ENCODE results near the gene ADGRD2. TPM values are rescaled to one million over a fixed set of nuclear protein-coding genes. Genes with fewer than 3 reads are reported as not detected.

ADGRD2 gene
- total RNA-seq, 1 experiment from 2014 or later, result not detected

DNA sequence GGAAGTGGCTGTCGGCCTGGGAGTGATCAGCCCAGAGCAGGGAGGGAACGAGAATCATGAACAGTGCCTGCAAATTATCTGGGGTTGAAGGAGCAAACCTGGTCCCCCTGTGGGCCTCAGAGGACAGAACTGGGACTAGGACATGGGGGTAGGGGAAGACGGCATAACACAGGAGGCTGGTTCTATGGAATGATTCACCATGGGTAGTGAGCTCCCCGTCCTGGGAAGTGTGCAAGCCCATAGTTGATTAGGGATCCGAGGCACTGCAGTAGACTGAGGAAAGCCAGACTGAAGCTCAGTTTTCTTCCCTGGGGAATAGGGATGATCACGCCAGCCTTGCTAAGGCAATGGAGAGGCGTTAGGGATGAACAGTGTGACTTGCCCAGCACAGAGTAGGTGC, 5.6 kb downstream of the ADGRD2 start:
- Histone ChIP-seq H3K4me1 (ENCODE audit: low read length) (no peaks in the 10 kb centered on the region), H3K36me3 (ENCODE audit: insufficient read depth, low read length) (no peaks in the 10 kb centered on the region), H2AFZ (ENCODE audit: low read length) (no peak overlapping the region), H3K27ac (ENCODE audit: low read length) (no peak overlapping the region), H3K9me3 (ENCODE audit: low read length) (no peaks in the 10 kb centered on the region), H3K9me2 (replicated peaks; ENCODE audit: insufficient read depth, low read length) (no peaks in the 10 kb centered on the region), H3K79me2 (ENCODE audit: low read length) (no peaks in the 10 kb centered on the region), H3K27me3 (ENCODE audit: low read length) (no peaks in the 10 kb centered on the region), H4K20me1 (ENCODE audit: insufficient read depth, low read depth, low read length) (no peaks in the 10 kb centered on the region), H3K4me3 (ENCODE audit: low read length) (no peak overlapping the region), H3K4me2 (ENCODE audit: low read depth, low read length, poor library complexity, severe bottlenecking) (no peak overlapping the region), H3K9ac (ENCODE audit: low read length) (no peak overlapping the region)
- no peak for DNase-seq

DNA sequence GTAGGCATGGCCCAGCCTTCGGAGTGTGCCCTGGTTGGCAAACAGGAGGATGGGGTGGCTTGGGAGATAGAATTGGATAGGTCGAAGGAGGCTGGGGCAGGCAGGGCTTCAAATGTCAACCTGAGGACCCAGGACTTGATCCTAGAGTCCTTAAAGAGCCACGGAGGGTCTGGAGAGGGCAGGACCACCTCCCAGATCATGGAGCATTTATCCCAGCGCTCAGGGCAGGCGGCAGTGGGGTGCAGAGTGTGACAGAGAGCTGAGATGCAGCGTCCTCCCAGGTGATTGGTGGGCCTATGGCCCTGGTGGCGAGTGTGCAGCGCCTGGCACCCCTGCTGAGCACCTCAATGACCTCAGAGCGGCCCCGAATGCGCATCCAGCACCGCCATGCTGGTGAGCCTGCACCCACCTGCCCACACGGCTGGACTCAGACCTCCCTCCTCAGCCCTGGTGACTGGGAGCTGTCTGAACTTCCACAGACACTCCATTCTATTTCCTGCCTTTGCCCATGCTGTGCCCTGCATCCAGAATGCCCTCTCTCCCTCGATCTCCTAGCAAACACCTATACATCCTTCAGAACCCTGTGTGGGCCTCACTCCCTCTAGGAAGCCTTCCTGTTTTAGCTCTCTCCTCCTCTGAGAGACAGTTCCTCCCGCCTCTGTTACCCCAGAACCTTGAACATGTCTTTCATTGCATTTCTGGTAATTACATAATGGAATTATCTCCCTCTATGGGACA, 6.3 kb downstream of the ADGRD2 start:
- Histone ChIP-seq H3K9me2 (replicated peaks; ENCODE audit: insufficient read depth, low read length) (no peaks in the 10 kb centered on the region), H4K20me1 (ENCODE audit: insufficient read depth, low read depth, low read length) (no peaks in the 10 kb centered on the region), H3K27me3 (ENCODE audit: low read length) (no peaks in the 10 kb centered on the region), H3K4me2 (ENCODE audit: low read depth, low read length, poor library complexity, severe bottlenecking) (no peak overlapping the region), H3K9ac (ENCODE audit: low read length) (no peak overlapping the region), H3K4me3 (ENCODE audit: low read length) (no peak overlapping the region), H3K36me3 (ENCODE audit: insufficient read depth, low read length) (no peaks in the 10 kb centered on the region), H3K9me3 (ENCODE audit: low read length) (no peaks in the 10 kb centered on the region), H3K79me2 (ENCODE audit: low read length) (no peaks in the 10 kb centered on the region), H3K27ac (ENCODE audit: low read length) (no peak overlapping the region), H3K4me1 (ENCODE audit: low read length) (no peaks in the 10 kb centered on the region), H2AFZ (ENCODE audit: low read length) (no peak overlapping the region)
- DNase-seq, result no peak

DNA sequence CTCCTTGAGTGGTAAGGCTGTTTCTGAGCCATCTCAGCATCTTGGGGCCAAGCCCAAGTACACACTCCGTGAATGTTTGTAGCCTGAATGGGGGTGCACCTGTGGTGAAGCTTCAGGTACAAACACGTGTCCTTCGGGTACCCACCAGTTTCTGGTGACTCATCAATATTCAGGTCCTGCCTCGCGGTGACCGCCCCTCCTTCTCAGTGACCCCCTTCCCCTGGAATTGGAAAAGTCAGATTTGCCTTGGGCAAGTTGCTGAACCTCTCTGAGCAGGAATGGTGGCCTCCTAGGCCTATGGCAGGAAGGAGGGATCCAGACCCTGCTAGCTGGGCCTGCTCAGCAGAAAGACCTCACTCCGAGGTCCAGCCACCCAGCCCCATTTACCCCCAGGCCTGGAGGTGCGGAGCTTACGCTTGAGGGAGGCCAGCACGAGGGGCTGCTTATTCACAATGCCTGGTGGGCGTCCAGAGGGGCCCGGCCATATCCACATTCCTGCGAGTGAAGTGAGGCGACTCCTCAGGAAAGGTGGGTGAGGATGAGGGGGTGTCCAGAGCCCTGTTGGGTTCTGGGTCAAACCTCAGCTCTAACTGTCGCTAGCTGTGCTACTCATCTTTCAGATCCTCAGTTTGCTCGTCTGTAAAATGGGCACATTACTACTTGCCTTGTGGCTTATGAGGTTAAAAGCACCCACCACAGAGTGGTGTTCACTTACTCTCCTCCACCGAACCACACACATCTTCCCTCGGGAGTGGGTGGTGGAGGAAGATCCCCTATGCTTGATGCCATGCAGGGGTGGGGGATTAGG, 7.0 kb downstream of the ADGRD2 start:
- no peak for DNase-seq
- Histone ChIP-seq H3K9me2 (replicated peaks; ENCODE audit: insufficient read depth, low read length) (no peaks in the 10 kb centered on the region), H3K27me3 (ENCODE audit: low read length) (no peaks in the 10 kb centered on the region), H4K20me1 (ENCODE audit: insufficient read depth, low read depth, low read length) (no peaks in the 10 kb centered on the region), H3K4me1 (ENCODE audit: low read length) (no peaks in the 10 kb centered on the region), H3K9ac (ENCODE audit: low read length) (no peak overlapping the region), H2AFZ (ENCODE audit: low read length) (no peak overlapping the region), H3K4me2 (ENCODE audit: low read depth, low read length, poor library complexity, severe bottlenecking) (no peak overlapping the region), H3K27ac (ENCODE audit: low read length) (no peak overlapping the region), H3K79me2 (ENCODE audit: low read length) (no peaks in the 10 kb centered on the region), H3K36me3 (ENCODE audit: insufficient read depth, low read length) (no peaks in the 10 kb centered on the region), H3K4me3 (ENCODE audit: low read length) (no peak overlapping the region), H3K9me3 (ENCODE audit: low read length) (no peaks in the 10 kb centered on the region)

DNA sequence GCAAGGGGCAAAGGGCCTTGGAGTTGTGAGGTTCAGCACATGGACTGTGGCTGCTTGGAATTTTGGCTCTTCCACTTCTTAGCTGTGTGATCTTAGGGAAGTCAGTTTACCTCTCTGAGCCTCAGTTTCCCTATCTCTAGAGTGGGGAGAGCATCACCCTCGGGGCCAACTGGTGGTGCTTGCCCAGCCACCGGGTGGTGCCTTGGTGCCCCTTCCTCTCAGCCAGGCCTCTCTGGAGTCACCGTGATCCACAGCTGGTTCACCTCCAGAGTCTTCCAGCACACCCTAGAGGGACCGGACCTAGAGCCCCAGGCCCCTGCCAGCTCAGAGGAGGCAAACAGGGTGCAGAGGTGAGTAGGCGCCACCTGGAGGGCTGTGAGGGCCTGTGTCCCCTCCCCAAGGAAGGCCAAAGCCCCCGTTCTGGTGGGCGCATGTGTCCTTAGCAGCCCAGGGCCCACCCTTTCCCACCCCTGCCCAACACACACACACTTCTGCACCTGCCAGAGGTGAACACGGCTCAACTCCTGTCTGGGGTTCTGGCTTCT, 7.7 kb downstream of the ADGRD2 start:
- H2AFZ ChIP-seq (ENCODE audit: low read length), result no peak overlapping the region
- no peaks in the 10 kb centered on the region for H4K20me1 ChIP-seq (ENCODE audit: insufficient read depth, low read depth, low read length)
- no peak for DNase-seq
- no peaks in the 10 kb centered on the region for H3K9me2 ChIP-seq (replicated peaks; ENCODE audit: insufficient read depth, low read length)
- H3K9ac ChIP-seq (ENCODE audit: low read length), result no peak overlapping the region
- no peak overlapping the region for H3K4me3 ChIP-seq (ENCODE audit: low read length)
- no peak overlapping the region for H3K4me2 ChIP-seq (ENCODE audit: low read depth, low read length, poor library complexity, severe bottlenecking)
- no peaks in the 10 kb centered on the region for H3K36me3 ChIP-seq (ENCODE audit: insufficient read depth, low read length)
- no peaks in the 10 kb centered on the region for H3K27me3 ChIP-seq (ENCODE audit: low read length)
- H3K27ac ChIP-seq (ENCODE audit: low read length), result no peak overlapping the region
- no peaks in the 10 kb centered on the region for H3K4me1 ChIP-seq (ENCODE audit: low read length)
- no peaks in the 10 kb centered on the region for H3K79me2 ChIP-seq (ENCODE audit: low read length)
- no peaks in the 10 kb centered on the region for H3K9me3 ChIP-seq (ENCODE audit: low read length)

DNA sequence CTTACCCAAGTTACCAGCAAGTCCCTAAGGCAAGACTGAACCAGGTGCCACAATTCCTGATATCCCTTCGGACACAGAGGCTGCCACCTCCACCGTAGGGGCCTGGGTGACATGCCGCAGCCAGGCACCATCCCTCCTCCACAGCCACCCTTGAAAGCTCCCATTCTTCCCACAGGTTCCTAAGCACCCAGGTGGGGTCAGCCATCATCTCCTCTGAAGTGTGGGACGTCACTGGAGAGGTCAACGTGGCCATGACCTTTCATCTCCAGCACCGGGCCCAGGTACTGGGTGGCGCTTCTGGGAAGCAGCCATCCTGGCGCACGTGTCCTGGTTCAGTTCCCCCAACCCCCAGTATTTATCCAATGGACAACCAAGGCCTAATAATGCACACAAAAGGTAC, 8.2 kb downstream of the ADGRD2 start:
- Histone ChIP-seq H2AFZ (ENCODE audit: low read length) (no peak overlapping the region), H3K9me3 (ENCODE audit: low read length) (no peaks in the 10 kb centered on the region), H3K4me2 (ENCODE audit: low read depth, low read length, poor library complexity, severe bottlenecking) (no peak overlapping the region), H3K4me1 (ENCODE audit: low read length) (no peaks in the 10 kb centered on the region), H3K27me3 (ENCODE audit: low read length) (no peaks in the 10 kb centered on the region), H3K79me2 (ENCODE audit: low read length) (no peaks in the 10 kb centered on the region), H3K9me2 (replicated peaks; ENCODE audit: insufficient read depth, low read length) (no peaks in the 10 kb centered on the region), H3K4me3 (ENCODE audit: low read length) (no peak overlapping the region), H3K9ac (ENCODE audit: low read length) (no peak overlapping the region), H3K36me3 (ENCODE audit: insufficient read depth, low read length) (no peaks in the 10 kb centered on the region), H3K27ac (ENCODE audit: low read length) (no peak overlapping the region), H4K20me1 (ENCODE audit: insufficient read depth, low read depth, low read length) (no peaks in the 10 kb centered on the region)
- no peak for DNase-seq

DNA sequence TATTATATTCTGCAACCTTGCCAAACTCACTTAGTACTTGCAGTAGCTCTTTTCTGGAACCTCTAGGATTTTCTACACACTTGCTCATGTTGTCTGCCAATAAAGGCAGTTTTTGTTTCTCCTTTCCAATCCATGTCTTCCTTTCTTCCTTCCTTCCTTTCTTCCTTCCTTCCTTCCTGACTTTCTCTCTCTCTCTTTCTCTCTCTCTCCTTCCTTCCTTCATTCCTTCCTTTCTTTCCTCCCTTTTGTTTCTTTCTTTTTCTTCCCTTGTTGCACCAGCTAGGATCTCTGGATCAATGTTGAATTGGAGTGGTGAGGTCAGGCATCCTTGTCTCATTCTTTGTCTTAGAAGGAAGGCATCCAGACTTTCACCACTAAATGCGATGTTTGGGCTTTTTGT, 12.5 kb downstream of the ADGRD2 start:
- no peaks in the 10 kb centered on the region for H3K4me1 ChIP-seq (ENCODE audit: low read length)
- no peak for DNase-seq
- H3K9me3 ChIP-seq (ENCODE audit: low read length), result no peaks in the 10 kb centered on the region
- H3K9ac ChIP-seq (ENCODE audit: low read length), result no peak overlapping the region
- no peaks in the 10 kb centered on the region for H4K20me1 ChIP-seq (ENCODE audit: insufficient read depth, low read depth, low read length)
- H3K27me3 ChIP-seq (ENCODE audit: low read length), result no peaks in the 10 kb centered on the region
- no peaks in the 10 kb centered on the region for H3K9me2 ChIP-seq (replicated peaks; ENCODE audit: insufficient read depth, low read length)
- no peak overlapping the region for H3K4me3 ChIP-seq (ENCODE audit: low read length)
- H2AFZ ChIP-seq (ENCODE audit: low read length), result no peak overlapping the region
- no peaks in the 10 kb centered on the region for H3K79me2 ChIP-seq (ENCODE audit: low read length)
- no peak overlapping the region for H3K4me2 ChIP-seq (ENCODE audit: low read depth, low read length, poor library complexity, severe bottlenecking)
- H3K27ac ChIP-seq (ENCODE audit: low read length), result no peak overlapping the region
- no peaks in the 10 kb centered on the region for H3K36me3 ChIP-seq (ENCODE audit: insufficient read depth, low read length)

DNA sequence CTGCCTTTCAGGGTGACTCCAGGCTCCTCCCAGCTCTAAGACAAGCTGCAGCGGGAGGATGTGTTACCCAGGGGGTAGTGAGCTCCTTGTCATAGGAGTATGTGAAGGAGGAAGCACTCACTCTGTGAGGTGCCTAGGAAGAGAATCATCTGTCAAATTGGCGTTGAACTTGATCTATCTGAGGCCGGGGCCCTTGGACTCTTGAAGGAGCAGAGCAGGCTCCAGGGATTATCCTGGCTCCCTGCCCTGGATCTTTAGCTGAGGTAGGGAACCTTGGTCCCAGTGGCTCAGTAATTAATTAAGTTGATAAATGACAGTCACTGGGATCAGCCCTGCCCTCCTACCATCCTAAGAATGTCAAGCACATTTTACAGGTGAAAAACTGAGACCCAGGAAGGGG, 15.5 kb downstream of the ADGRD2 start:
- no peaks in the 10 kb centered on the region for H3K9me2 ChIP-seq (replicated peaks; ENCODE audit: insufficient read depth, low read length)
- H3K36me3 ChIP-seq (ENCODE audit: insufficient read depth, low read length), result no peaks in the 10 kb centered on the region
- no peaks in the 10 kb centered on the region for H3K9me3 ChIP-seq (ENCODE audit: low read length)
- no peak overlapping the region for H3K4me3 ChIP-seq (ENCODE audit: low read length)
- DNase-seq, result no peak
- no peak overlapping the region for H2AFZ ChIP-seq (ENCODE audit: low read length)
- no peaks in the 10 kb centered on the region for H3K4me1 ChIP-seq (ENCODE audit: low read length)
- H3K79me2 ChIP-seq (ENCODE audit: low read length), result no peaks in the 10 kb centered on the region
- H3K27me3 ChIP-seq (ENCODE audit: low read length), result no peaks in the 10 kb centered on the region
- no peak overlapping the region for H3K4me2 ChIP-seq (ENCODE audit: low read depth, low read length, poor library complexity, severe bottlenecking)
- no peak overlapping the region for H3K27ac ChIP-seq (ENCODE audit: low read length)
- H3K9ac ChIP-seq (ENCODE audit: low read length), result no peak overlapping the region
- no peaks in the 10 kb centered on the region for H4K20me1 ChIP-seq (ENCODE audit: insufficient read depth, low read depth, low read length)

DNA sequence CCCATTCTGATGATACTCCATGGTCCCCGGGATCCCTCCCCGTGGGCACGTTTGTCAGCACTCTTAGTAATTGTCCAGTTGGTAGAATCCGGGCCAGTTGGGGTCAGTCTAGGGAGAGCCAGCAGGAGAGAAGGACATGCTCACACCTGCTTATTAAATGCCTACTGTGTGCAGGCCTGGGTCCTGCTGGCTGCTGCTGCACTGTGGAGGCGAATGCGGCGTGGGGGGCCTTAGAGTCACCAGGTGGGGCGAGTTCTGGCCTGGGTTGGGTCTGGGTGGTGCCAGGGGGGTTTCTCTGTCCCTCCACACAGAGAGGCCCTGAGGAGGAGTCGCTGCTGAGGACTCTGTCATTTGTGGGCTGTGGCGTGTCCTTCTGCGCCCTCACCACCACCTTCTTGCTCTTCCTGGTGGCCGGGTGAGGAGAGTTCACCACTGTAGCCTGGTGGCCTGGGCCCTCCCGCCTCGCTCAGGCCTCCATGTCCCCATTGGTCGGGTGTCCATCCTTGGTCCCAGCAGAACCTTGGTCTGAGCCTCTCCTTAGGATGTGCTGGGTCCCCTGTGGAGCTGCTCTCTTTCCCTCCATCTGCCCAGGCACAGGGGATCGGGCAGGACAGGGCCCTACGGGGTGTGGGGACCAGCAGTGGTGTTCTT, 17.3 kb downstream of the ADGRD2 start:
- Histone ChIP-seq H3K9me3 (ENCODE audit: low read length) (no peaks in the 10 kb centered on the region), H2AFZ (ENCODE audit: low read length) (no peak overlapping the region), H4K20me1 (ENCODE audit: insufficient read depth, low read depth, low read length) (no peaks in the 10 kb centered on the region), H3K79me2 (ENCODE audit: low read length) (no peaks in the 10 kb centered on the region), H3K27ac (ENCODE audit: low read length) (no peak overlapping the region), H3K9ac (ENCODE audit: low read length) (no peak overlapping the region), H3K4me2 (ENCODE audit: low read depth, low read length, poor library complexity, severe bottlenecking) (no peak overlapping the region), H3K4me3 (ENCODE audit: low read length) (no peak overlapping the region), H3K36me3 (ENCODE audit: insufficient read depth, low read length) (no peaks in the 10 kb centered on the region), H3K27me3 (ENCODE audit: low read length) (no peaks in the 10 kb centered on the region), H3K9me2 (replicated peaks; ENCODE audit: insufficient read depth, low read length) (no peaks in the 10 kb centered on the region), H3K4me1 (ENCODE audit: low read length) (no peaks in the 10 kb centered on the region)
- DNase-seq, result no peak

Measured in Karpas-422 (cell line).